ENCODE data around the gene FBXW8. TPM values are rescaled to one million over a fixed set of nuclear protein-coding genes. Genes with fewer than 3 reads are reported as not detected.

The FBXW8 gene
- total RNA-seq, 6 experiments from 2014 or later = 4.5 to 9.6 (median 6.3) TPM

DNA sequence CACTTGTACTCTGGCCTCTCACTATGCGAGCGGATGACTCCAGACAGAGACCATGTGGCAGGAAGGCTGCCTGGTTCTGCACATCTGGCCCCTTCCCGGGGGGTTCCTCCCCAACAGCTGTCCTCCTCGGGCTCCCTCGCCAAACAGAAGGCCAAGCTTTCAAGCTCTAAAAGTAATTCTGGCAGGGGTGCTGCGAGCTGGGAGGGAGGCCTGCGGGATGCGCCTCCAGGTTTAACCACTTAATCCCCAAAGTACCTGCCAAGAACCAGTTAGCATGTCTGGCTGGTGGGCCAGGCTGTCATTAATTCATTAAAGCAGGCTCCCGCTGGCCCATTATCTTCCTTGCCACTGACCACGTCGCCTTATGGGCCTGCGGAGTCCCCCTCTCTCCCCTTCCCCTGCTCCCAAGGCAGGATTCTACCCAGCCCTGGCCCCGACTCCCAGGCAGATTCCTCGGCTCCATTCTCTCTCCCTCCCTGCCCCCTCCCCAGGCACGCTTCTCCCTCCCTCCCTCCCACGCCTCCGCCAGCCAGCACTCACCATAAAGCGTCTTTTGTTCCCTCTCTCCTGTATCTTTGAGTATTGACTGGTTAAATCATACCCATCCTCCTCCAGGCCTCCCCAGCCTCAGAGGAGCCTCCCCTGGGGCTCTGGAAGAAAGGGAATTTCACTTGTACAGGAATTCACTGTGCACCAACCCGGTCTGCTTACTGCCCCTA is 34.4 kb upstream of the FBXW8 start:
- no peak for ATAC-seq
- intact Hi-C loops (cut with DNase I) = no loop called here
- Histone ChIP-seq H3K36me3 (no peaks in the 10 kb centered on the region), H3K27me3 (peaks cover 0 to 25% of the 10 kb centered on the region in 2 donors), H3K4me3 (no peak overlapping the region), H3K27ac (no peak overlapping the region), H3K4me1 (no peaks in the 10 kb centered on the region), H3K9me3 (no peaks in the 10 kb centered on the region)
- 12% methylated on average over 18 of the region's 19 CpGs for WGBS (ENCODE audit: insufficient coverage, low coverage, low lambda C conversion rate, missing lambda C conversion rate)
- TF ChIP-seq, protein P1, sequence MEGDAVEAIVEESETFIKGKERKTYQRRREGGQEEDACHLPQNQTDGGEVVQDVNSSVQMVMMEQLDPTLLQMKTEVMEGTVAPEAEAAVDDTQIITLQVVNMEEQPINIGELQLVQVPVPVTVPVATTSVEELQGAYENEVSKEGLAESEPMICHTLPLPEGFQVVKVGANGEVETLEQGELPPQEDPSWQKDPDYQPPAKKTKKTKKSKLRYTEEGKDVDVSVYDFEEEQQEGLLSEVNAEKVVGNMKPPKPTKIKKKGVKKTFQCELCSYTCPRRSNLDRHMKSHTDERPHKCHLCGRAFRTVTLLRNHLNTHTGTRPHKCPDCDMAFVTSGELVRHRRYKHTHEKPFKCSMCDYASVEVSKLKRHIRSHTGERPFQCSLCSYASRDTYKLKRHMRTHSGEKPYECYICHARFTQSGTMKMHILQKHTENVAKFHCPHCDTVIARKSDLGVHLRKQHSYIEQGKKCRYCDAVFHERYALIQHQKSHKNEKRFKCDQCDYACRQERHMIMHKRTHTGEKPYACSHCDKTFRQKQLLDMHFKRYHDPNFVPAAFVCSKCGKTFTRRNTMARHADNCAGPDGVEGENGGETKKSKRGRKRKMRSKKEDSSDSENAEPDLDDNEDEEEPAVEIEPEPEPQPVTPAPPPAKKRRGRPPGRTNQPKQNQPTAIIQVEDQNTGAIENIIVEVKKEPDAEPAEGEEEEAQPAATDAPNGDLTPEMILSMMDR (IDR thresholded peaks at IDR 0.05) = no peak
- TF ChIP-seq POLR2A (IDR thresholded peaks at IDR 0.05) = no peak
- DNase-seq = no peak

DNA sequence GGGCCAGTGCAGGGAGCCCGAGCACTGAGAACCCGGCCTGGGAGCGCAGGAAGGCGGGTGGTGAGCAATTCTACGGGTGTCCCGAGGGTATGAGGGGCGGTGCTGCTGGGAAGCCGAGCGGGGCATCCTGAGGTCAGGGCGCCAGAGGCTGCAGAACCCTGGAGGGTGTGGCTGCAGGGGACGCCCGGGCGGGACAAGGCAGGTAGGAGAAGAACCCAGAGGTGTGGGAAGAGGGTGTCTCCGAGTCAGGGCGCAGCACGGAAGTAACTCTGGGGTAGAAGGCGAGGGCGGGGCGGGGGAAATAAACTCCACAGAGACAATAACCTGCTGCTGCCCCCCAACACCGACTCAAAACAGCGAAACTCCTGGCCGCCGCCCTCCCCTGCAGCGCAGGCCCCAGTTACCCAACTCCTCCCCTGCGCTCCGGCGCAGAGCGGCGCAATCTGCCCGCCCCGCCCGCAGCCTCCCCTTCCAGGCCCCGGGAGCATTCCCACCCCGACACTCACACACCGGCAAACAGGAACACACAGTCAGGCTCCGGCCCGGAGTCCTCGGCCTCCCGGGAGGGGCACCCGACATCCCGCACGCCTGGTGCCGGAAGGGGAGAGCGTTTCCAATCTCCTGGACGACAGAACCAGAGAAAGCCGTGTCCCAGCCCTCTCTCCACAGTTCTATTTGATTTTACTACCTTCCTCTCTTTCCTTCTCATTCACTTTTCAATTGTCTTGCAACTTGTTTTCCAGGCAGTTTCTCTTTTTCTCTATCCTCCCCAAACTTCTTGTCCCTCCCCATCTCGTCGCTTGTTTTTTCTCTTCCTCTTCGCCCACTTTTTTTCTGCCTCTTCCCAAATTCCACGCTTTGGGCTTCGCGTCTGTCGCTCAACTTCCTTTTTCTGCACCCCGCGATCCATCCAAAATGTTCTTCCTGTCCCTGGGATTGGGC is 31.9 kb upstream of the FBXW8 start:
- no peak for TF ChIP-seq POLR2A (IDR thresholded peaks at IDR 0.05)
- TF ChIP-seq, protein P1 (IDR thresholded peaks at IDR 0.05) = no peak
- DNase-seq = no peak

GRCh38 chr12:116879509-116880212 is 31.1 kb upstream of the FBXW8 start:
- WGBS (ENCODE audit: insufficient coverage, low coverage, low lambda C conversion rate, missing lambda C conversion rate) = 0% methylated on average over 7 of the region's 52 CpGs
- TF ChIP-seq, protein P1 (IDR thresholded peaks at IDR 0.05) = no peak
- TF ChIP-seq POLR2A (IDR thresholded peaks at IDR 0.05) = no peak
- peaks cover 0 to 8% (median 0%) of the 10 kb centered on the region in 4 donors for H3K4me1 ChIP-seq
- H3K27ac ChIP-seq = no peak overlapping the region
- no peaks in the 10 kb centered on the region for H3K9me3 ChIP-seq
- peaks cover 0 to 31% of the 10 kb centered on the region in 2 donors for H3K27me3 ChIP-seq
- intact Hi-C loops (cut with DNase I) = no loop called here
- ATAC-seq (no peak), DNase-seq (no peak)
- H3K4me3 ChIP-seq = no peak overlapping the region
- no peaks in the 10 kb centered on the region for H3K36me3 ChIP-seq

More for the DNA sequence above, 31.9 kb upstream of the FBXW8 start:
- 2% methylated on average over 33 of the region's 55 CpGs for WGBS (ENCODE audit: insufficient coverage, low coverage, low lambda C conversion rate, missing lambda C conversion rate)
- intact Hi-C loops (cut with DNase I) = no loop called here
- Histone ChIP-seq H3K27ac (no peak overlapping the region), H3K27me3 (peaks cover 0 to 31% of the 10 kb centered on the region in 2 donors), H3K36me3 (no peaks in the 10 kb centered on the region), H3K4me3 (no peak overlapping the region), H3K9me3 (no peaks in the 10 kb centered on the region), H3K4me1 (peaks cover 0 to 8% (median 0%) of the 10 kb centered on the region in 4 donors)
- ATAC-seq = peak in 1 of 4 donors; percentile 14

GRCh38 chr12:116880213-116880816 is 30.4 kb upstream of the FBXW8 start:
- TF ChIP-seq POLR2A (IDR thresholded peaks at IDR 0.05) = no peak
- TF ChIP-seq, protein P1 (IDR thresholded peaks at IDR 0.05) = no peak
- Histone ChIP-seq H3K27me3 (peaks cover 0 to 31% of the 10 kb centered on the region in 2 donors), H3K9me3 (no peaks in the 10 kb centered on the region), H3K36me3 (no peaks in the 10 kb centered on the region), H3K4me1 (peaks cover 0 to 8% (median 0%) of the 10 kb centered on the region in 4 donors), H3K4me3 (no peak overlapping the region), H3K27ac (no peak overlapping the region)
- intact Hi-C loops (cut with DNase I) = no loop called here
- ATAC-seq (no peak), DNase-seq (no peak)
- 4% methylated on average over 20 of the region's 21 CpGs for WGBS (ENCODE audit: insufficient coverage, low coverage, low lambda C conversion rate, missing lambda C conversion rate)
